CD4-positive, alpha-beta T cell treated with Interleukin-6 for 4 hours (primary cell): ENCODE results near the gene SDK2.

Experiments
- DNase-seq: peaks from one replicate; pipeline ENCODE4 v3.0.0-alpha.2; 2020; ENCODE audit warnings: mixed read lengths

SDK2 gene

DNA sequence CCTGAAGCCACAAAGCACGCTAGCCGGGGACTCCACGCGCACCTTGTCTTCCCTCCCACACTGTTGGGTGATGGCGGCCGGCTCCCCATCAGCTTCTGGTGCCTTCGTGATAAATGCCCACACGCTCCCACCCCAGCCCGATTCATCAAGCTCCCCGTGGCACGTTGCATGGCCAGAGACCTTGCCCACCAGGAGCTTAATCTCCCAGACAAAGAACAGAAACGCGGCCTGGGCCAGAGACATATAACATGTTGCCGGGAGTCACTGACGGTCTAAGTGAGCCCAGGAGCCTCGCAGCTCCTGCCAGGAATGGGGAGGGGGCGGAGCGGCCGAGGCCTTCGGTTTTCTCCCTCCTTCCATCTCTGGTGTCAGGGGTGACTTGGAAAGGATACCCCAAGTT is 93.1 kb downstream of the SDK2 start:
- DNase-seq = no peak

DNA sequence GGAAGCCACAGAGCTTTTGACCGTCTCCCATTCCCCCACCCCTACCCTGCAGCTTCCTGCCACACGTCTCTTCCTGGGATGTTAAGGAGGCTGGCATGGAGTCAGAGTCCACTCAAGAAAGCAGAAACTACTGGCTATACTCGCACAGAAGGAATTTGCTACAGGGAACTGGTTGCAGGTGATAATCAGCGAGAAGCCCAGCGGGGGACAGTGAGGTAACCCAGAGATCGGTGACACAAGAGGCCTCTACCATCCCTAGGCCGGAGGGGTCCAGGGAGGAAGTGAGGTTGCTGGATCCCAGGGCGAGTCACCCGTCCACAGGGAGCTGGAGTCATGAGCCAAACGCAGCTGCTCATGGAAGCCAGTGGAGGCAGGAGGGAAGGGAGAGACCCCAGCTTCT is 93.7 kb downstream of the SDK2 start:
- DNase-seq = no peak

DNA sequence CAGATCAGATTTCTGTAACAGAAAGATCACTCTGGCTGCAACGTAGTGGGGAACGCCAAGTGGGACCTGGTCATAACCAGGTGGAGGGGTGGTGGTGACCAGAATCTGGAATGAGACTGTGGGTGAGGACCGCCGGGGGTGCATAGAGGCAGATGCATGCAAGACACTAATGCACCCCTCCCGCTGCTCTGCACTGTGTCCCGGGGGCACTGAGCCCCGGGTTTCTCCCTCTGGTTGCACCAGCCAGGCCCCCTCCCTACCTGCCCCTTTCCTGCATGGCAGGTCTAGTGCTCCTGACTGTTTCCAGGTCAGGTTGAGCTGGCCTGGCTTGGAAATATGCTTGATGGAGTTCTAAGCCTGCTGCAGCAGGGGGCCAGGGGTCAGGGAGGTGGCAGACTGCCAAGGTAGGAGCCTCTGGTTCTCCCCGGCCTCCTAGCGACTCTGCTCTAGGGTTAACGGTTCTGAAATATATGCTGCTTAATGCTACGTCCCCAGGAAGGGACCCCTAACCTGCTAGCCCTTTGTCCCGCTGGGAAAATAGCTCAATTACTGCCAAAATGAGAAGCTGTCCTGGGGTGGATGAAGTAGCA is 94.3 kb downstream of the SDK2 start:
- no peak for DNase-seq

DNA sequence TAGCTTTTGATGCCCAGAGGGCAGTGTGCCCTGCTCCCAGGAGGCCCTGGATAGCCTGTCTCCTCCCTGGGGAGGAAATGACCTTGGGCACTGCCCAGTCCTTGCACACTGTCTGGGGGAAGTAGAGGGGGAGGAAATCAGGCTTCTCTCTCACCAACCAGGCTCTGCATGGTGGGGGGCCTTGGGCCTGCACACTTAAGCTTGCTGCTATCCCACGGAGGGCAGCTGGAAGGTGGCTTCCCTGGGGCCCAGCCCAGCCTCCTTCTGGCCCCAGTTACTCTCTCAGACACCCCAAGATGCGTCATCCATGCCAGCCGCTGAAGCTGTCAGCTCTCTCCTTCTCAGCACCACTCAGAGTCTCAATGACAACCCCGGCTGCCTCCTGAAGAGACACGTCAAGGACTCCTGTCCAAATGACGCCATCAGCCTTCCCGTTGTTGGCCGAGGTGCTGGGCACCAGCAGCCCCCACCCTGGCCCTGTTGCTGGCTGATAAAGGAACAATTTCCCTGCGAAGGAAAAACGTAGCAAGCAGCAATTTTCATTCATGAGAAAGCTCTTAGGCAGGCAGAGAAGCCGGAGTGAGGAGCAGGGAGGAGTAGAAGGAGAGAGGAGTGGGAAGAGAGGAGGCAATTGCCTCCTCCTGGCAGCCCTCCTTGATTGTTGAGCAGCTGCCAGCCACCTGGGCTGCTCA is 95.5 kb downstream of the SDK2 start:
- no peak for DNase-seq

DNA sequence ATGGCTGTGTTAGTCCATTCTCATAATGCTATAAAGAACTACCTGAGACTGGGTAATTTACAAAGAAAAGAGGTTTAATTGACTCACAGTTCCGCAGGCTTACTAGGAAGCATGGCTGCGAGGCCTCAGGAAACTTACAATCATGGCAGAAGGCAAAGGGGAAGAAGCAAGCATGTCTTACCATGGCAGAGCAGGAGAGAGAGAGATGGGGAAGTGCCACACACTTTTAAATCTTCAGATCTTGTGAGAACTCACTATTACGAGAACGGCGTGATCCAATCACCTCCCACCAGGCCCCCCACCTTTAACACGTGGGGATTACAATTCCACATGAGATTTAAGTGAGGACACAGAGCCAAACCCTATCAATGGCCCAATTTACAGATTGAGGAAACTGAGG is 96.5 kb downstream of the SDK2 start:
- no peak for DNase-seq

GRCh38 chr17:73546770-73547536 is 97.3 kb downstream of the SDK2 start:
- DNase-seq = peak; percentile 63

- no peak for DNase-seq
Observed at GRCh38 chr17:73546114-73546513, 98.1 kb downstream of the SDK2 start.

GRCh38 chr17:73545109-73546032 is 98.9 kb downstream of the SDK2 start:
- DNase-seq = peak; percentile 6

DNA sequence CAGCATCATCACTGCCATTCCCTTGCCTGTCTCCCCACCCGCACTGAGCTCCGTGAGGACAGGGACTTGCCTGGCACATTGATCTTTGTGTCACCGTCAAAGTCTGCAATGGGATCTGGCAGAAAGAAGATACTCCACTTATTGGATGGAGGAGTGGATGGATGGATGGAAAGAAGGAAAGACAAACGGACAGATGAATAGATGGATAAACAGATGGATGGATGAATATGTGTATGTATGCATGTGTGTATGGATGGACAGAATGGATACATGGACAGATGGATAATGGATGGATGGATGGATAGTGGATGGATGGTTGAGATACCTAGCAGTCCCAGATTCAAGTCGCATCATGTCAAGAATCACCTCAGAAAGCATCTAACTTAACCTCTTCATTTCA is 99.9 kb downstream of the SDK2 start:
- no peak for DNase-seq

- DNase-seq = no peak
Observed at GRCh38 chr17:73542323-73542722, 101.9 kb downstream of the SDK2 start.

DNA sequence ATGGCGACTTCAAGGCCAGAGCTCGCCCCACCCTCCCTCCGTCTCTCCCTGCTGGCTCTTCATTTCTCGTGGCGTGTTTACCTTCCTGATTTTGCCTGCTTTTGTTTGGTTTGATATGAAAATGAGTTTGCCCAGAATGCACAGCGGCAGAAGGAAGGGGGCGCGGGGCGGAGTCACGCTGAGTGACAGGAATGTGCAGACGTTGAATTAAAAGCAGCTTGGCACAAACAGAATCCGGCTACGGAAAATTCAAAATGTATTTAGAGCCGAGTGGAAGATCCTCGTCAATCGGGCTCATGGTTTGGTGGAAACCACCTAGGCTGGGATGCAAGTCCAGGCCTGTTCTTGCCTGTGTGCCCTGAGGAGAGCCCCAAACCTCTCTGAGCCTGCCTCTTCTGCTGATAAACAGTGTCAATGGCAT is 102.7 kb downstream of the SDK2 start:
- no peak for DNase-seq

- no peak for DNase-seq
Observed at GRCh38 chr17:73541111-73541510, 103.1 kb downstream of the SDK2 start.

GRCh38 chr17:73539166-73539565 is 105.1 kb downstream of the SDK2 start:
- DNase-seq = no peak

DNA sequence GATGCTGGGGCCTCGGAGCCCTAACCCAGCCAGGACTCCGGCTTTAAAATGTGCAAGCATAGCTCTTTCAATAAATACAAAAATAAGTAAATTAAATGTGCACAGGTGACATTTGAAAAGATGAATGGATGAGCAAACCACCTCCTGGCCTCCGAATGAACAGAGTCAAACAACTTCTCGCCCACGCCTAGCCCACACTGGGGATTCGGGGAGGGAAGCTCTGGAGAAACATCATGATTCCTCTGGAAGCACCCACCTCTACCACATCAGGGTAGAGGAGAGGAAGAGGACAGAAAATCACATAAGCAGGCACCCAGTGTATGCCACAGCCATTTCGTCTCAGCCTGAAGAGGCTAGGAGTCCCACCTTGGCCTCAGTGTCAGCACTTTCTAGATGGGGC is 105.8 kb downstream of the SDK2 start:
- DNase-seq = no peak

- no peak for DNase-seq
Observed at GRCh38 chr17:73536700-73537605, 107.3 kb downstream of the SDK2 start.

DNA sequence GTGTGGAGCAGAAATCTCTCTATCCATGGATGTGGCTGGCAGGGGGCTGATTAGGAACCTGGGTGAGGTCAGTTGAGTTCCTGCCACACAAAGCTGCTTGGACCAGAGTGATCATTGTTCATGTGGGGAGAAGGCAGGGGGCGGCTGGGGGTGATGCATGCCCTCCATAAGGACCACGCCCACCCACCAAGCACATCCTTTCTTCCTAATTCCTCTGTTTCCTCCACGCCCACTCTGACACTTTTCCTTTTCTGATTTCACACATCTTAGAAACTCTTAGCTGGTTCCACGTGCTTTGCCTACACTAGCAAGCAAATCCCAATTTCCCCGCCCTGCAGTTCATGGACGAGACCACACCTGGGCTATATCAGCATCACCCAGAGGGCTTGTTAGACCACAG is 108.5 kb downstream of the SDK2 start:
- no peak for DNase-seq

GRCh38 chr17:73534209-73534909 is 109.9 kb downstream of the SDK2 start:
- no peak for DNase-seq

DNA sequence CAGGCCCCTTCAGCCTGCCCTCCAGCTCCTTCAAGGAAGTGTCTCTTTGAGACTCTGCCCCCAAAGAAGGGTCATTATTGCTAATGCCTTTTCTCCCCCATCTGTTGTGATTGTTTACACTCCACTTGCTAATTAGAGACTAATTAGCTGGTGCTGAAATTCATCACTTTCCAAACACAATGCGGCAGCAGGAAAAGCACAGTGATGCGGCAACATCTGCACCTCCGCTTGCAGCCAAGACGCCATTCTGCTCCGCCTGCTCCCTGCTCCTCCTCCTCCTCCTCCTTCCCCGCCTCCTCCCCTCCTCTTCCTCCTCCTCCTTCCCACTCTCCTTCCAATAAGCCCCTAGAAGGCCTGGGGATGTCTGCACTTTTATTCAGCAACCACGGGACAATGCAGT is 110.5 kb downstream of the SDK2 start:
- DNase-seq = no peak

DNA sequence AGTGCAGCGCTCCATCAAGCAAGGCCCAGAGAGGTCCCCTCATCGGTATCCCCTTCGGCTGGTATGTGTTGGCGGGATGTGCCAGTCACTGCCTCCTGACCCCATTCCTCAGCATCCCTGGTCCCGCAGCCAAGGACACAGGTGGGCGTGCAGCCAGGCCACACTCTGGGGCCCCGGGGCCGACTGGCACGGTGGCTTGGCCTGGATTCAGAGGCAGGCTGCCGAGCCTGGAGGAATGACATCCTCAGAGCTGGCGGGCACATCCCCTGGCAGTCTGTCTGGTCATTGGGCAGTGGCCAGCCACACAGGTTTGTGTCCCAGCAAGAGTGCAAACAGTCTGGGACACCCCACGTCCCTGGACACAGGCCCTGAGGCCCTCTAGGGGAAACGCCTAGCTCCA is 111.1 kb downstream of the SDK2 start:
- no peak for DNase-seq

DNA sequence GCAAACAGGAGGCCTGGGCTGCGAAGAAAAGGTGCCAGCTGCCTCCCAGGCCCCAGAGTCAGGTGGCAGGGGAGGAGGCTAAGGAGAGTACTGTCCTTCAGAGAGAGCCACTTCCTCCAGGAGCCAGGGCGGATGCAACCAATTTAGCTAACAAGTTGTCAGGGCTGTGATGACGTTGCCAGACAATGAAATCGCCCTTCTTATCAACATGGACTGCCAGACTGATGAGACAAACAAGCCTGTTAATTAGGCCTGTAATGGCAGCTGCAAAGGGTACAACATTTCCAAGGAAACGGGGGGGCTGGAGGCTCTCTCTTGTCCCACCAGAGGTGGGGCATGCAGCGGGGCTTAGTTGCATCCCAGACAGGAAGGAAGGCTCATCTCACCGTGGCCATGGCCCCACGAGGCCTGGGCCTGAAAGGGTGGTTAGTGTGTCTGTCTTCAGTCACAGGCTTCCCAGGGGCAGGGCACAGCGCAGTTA is 111.8 kb downstream of the SDK2 start:
- DNase-seq = no peak

- DNase-seq = no peak
Observed at GRCh38 chr17:73531158-73531557, 113.1 kb downstream of the SDK2 start.
